ENCODE data around the gene TRMT1.

GRCh38 chr19:13060233-13060963, 56.1 kb downstream of the TRMT1 start:
- TF ChIP-seq CTCF (IDR thresholded peaks at IDR 0.05; ENCODE audit: control extremely low read depth in 1 of 3, insufficient read depth in 1 of 3, low read depth in 1 of 3, low read length in 3 of 3) (no peak), POLR2AphosphoS5 (IDR thresholded peaks at IDR 0.05; ENCODE audit: low read depth, low read length) (no peak), YY1 (IDR thresholded peaks at IDR 0.05; ENCODE audit: low read depth, low read length) (no peak), POLR2A (IDR thresholded peaks at IDR 0.05; ENCODE audit: control extremely low read depth in 1 of 2, low read depth in 2 of 2, low read length in 2 of 2) (no peak), SP2 (IDR thresholded peaks at IDR 0.05; ENCODE audit: low read length) (no peak)

Measured in H1 (cell line).